HCT116 (cell line): ENCODE results near the gene SLC22A23.

Experiments used
- CEBPB ChIP-seq: IDR thresholded peaks from 2 replicates; pipeline ENCODE4 v1.6.1; 2012; ENCODE audit warnings: low read depth
- CTCF ChIP-seq, 3 experiments: fragments of 200-600 bp in 1 of 3; sonication (generic) in 1 of 3; IDR thresholded peaks in 2 of 3; conservative IDR thresholded peaks in 1 of 3; 2 replicates each; pipeline ENCODE4 v1.5.1; 2012 to 2017; ENCODE audit warnings: low read depth in 2 of 3, low read length in 2 of 3, antibody characterized with exemption in 1 of 3, borderline replicate concordance in 1 of 3, control low read depth in 1 of 3, mild to moderate bottlenecking in 1 of 3, mixed read lengths in 1 of 3, mixed run types in 1 of 3, moderate library complexity in 1 of 3; ENCODE audit not compliant: insufficient read depth in 1 of 3
- EZH2 ChIP-seq: fragments of 200-600 bp; sonication (generic); IDR thresholded peaks from 2 replicates; pipeline ENCODE4 v1.6.1; 2017; ENCODE audit warnings: antibody characterized with exemption, mixed run types
- FOSL1 ChIP-seq: IDR thresholded peaks from 2 replicates; pipeline ENCODE4 v1.6.1; 2012; ENCODE audit warnings: low read depth
- MAX ChIP-seq: IDR thresholded peaks from 2 replicates; pipeline ENCODE4 v1.6.1; 2012
- POLR2A ChIP-seq: IDR thresholded peaks from 2 replicates; pipeline ENCODE4 v1.7.0; 2011; ENCODE audit warnings: borderline replicate concordance; ENCODE audit not compliant: insufficient read depth, insufficient read length; ENCODE audit errors: extremely low read depth
- POLR2AphosphoS5 ChIP-seq: IDR thresholded peaks from 2 replicates; pipeline ENCODE4 v1.6.1; 2011; ENCODE audit warnings: mild to moderate bottlenecking, low read depth, low read length, moderate library complexity
- RAD21 ChIP-seq: IDR thresholded peaks from 2 replicates; pipeline ENCODE4 v1.6.1; 2012; ENCODE audit warnings: low read depth, mild to moderate bottlenecking
- REST ChIP-seq: IDR thresholded peaks from 2 replicates; pipeline ENCODE4 v1.6.1; 2012; ENCODE audit warnings: low read depth
- SIN3A ChIP-seq: IDR thresholded peaks from 2 replicates; pipeline ENCODE4 v1.6.1; 2012; ENCODE audit warnings: low read depth
- YY1 ChIP-seq: IDR thresholded peaks from 2 replicates; pipeline ENCODE4 v1.6.1; 2011; ENCODE audit warnings: low read length, low read depth, moderate library complexity, mild to moderate bottlenecking; ENCODE audit not compliant: insufficient replicate concordance; ENCODE audit errors: extremely low read depth

- TF ChIP-seq POLR2A (no peak), POLR2AphosphoS5 (no peak), CTCF (IDR thresholded peaks at IDR 0.05 in 2 of 3, conservative IDR thresholded peaks at IDR 0.05 in 1 of 3; ENCODE audit: borderline replicate concordance in 1 of 3, insufficient read depth in 1 of 3, low read depth in 2 of 3, low read length in 2 of 3) (no peak), CEBPB (no peak), REST (no peak), SIN3A (no peak), FOSL1 (peak; percentile 37; the same call in 1 of the 2 replicates), YY1 (no peak), EZH2 (no peak), MAX (no peak), RAD21 (no peak)
Measured at GRCh38 chr6:3359973-3360726, 96.7 kb downstream of the SLC22A23 start.
